ENCODE results near the gene DPP3.

DNA sequence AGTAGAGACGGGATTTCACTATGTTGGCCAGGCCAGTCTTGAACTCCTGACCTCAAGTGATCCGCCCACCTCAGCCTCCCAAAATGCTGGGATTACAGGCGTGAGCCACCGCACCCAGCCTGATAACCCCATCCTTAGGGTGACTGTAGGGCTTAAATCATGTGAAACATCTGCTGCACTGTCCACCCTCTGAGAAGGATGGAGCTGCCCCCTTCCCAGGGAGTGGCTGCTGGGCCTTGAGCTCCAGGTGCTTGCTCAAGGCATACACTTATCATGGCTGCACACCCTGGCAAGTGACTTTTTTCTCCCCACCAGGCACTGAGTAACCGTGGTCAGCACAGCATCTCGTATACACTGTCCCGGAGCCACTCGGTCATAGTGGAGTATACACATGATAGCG, 8.2 kb upstream of the DPP3 start:
- TF ChIP-seq PPARA (CRISPR knock-in tag; IDR thresholded peaks at IDR 0.05; ENCODE audit: borderline replicate concordance): no peak
- TF ChIP-seq, protein P1, sequence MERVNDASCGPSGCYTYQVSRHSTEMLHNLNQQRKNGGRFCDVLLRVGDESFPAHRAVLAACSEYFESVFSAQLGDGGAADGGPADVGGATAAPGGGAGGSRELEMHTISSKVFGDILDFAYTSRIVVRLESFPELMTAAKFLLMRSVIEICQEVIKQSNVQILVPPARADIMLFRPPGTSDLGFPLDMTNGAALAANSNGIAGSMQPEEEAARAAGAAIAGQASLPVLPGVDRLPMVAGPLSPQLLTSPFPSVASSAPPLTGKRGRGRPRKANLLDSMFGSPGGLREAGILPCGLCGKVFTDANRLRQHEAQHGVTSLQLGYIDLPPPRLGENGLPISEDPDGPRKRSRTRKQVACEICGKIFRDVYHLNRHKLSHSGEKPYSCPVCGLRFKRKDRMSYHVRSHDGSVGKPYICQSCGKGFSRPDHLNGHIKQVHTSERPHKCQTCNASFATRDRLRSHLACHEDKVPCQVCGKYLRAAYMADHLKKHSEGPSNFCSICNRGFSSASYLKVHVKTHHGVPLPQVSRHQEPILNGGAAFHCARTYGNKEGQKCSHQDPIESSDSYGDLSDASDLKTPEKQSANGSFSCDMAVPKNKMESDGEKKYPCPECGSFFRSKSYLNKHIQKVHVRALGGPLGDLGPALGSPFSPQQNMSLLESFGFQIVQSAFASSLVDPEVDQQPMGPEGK (CRISPR knock-in tag; IDR thresholded peaks at IDR 0.05; ENCODE audit: borderline replicate concordance): no peak
- TF ChIP-seq ESRRG (CRISPR knock-in tag; IDR thresholded peaks at IDR 0.05): no peak
- TF ChIP-seq ZC3H10 (CRISPR knock-in tag; IDR thresholded peaks at IDR 0.05): no peak
- TF ChIP-seq ARNTL (CRISPR knock-in tag; IDR thresholded peaks at IDR 0.05; ENCODE audit: borderline replicate concordance, low read depth): no peak
- TF ChIP-seq RARB (CRISPR knock-in tag; IDR thresholded peaks at IDR 0.05): no peak
- no peak for TF ChIP-seq ISL1 (CRISPR knock-in tag; IDR thresholded peaks at IDR 0.05)
- no peak for TF ChIP-seq OSR1 (CRISPR knock-in tag; IDR thresholded peaks at IDR 0.05)
- TF ChIP-seq TOX (CRISPR knock-in tag; IDR thresholded peaks at IDR 0.05; ENCODE audit: borderline replicate concordance): no peak
- TF ChIP-seq ZFP3 (CRISPR knock-in tag; IDR thresholded peaks at IDR 0.05): no peak
- no peak for TF ChIP-seq TCF4 (CRISPR knock-in tag; IDR thresholded peaks at IDR 0.05; ENCODE audit: borderline replicate concordance)
- no peak for TF ChIP-seq SNAI2 (CRISPR knock-in tag; IDR thresholded peaks at IDR 0.05)

All from SK-N-SH treated with all-trans-retinoic acid at 6 μM for 48 hours (cell line).